ENCODE results near the gene ANXA3. TPM values are rescaled to one million over a fixed set of nuclear protein-coding genes. Genes with fewer than 3 reads are reported as not detected.

Gene ANXA3
- polyA plus RNA-seq, 1 of the 3 experiments (the other 2 are of a cell fraction) = 13.8 TPM

GRCh38 chr4:78525559-78525958 is 26.0 kb upstream of the ANXA3 start:
- Histone ChIP-seq H3K4me1 (ENCODE audit: control insufficient read depth in 1 of 2, insufficient read depth in 2 of 2, low read depth in 1 of 2, low read length in 1 of 2) (peaks cover 0 to 12% of the 10 kb centered on the region in 2 experiments; a peak in 2 of 4 replicates), H4K20me1 (ENCODE audit: insufficient read depth) (no peaks in the 10 kb centered on the region), H3K9me3 (0 out of 2 replicates have a peak, but pooled peaks cover 2% of the 10 kb centered on the region), H3K9ac (no peak overlapping the region), H3K27ac (ENCODE audit: low read depth in 2 of 2, low read length in 1 of 2) (no peak overlapping the region), H3K79me2 (ENCODE audit: insufficient read depth) (no peaks in the 10 kb centered on the region), H3F3A (replicated peaks; ENCODE audit: insufficient read depth) (peaks cover under 1% of the 10 kb centered on the region), H3K36me3 (replicated peaks in 1 of 2; ENCODE audit: control insufficient read depth in 1 of 2, insufficient read depth in 2 of 2, low read length in 1 of 2) (peaks cover 7 to 43% of the 10 kb centered on the region in 2 experiments), H3K4me3 (ENCODE audit: low read depth in 2 of 2, low read length in 1 of 2) (no peak overlapping the region), H3K27me3 (ENCODE audit: insufficient read depth) (no peaks in the 10 kb centered on the region), H3K9me2 (no peaks in the 10 kb centered on the region), H2AFZ (ENCODE audit: low read depth) (no peak overlapping the region), H3K4me2 (no peak overlapping the region)
- no peak for TF ChIP-seq MEF2A (IDR thresholded peaks at IDR 0.05; ENCODE audit: borderline replicate concordance, low read depth)
- no peak for TF ChIP-seq TEAD4 (IDR thresholded peaks at IDR 0.05; ENCODE audit: borderline replicate concordance, insufficient read depth)
- TF ChIP-seq USF1 (IDR thresholded peaks at IDR 0.05; ENCODE audit: borderline replicate concordance, low read depth) = no peak
- TF ChIP-seq RAD21 (IDR thresholded peaks at IDR 0.05; ENCODE audit: low read length) = no peak
- POLR2A ChIA-PET = no interaction called here
- no peak for DNase-seq
- 75% methylated on average over 3 of the region's 3 CpGs for WGBS (ENCODE audit: low lambda C conversion rate)
- CTCF ChIA-PET = interaction anchor here (1.0 kb wide), 2 partner anchors 7 to 9 kb away, joined by 3 to 5 read pairs; no protein-coding TSS in a partner anchor

GRCh38 chr4:78527103-78527502 is 24.5 kb upstream of the ANXA3 start:
- Histone ChIP-seq H3K4me2 (no peak overlapping the region), H3K36me3 (replicated peaks in 1 of 2; ENCODE audit: control insufficient read depth in 1 of 2, insufficient read depth in 2 of 2, low read length in 1 of 2) (peaks cover 2 to 37% of the 10 kb centered on the region in 2 experiments), H3K4me3 (ENCODE audit: low read depth in 2 of 2, low read length in 1 of 2) (no peak overlapping the region), H3K9me3 (0 out of 2 replicates have a peak, but pooled peaks cover 2% of the 10 kb centered on the region), H3K4me1 (ENCODE audit: control insufficient read depth in 1 of 2, insufficient read depth in 2 of 2, low read depth in 1 of 2, low read length in 1 of 2) (peaks cover 0 to 12% of the 10 kb centered on the region in 2 experiments; a peak in 1 of 4 replicates), H3K9me2 (no peaks in the 10 kb centered on the region), H3K27ac (ENCODE audit: low read depth in 2 of 2, low read length in 1 of 2) (no peak overlapping the region), H3K79me2 (ENCODE audit: insufficient read depth) (no peaks in the 10 kb centered on the region), H3K27me3 (ENCODE audit: insufficient read depth) (no peaks in the 10 kb centered on the region), H3K9ac (no peak overlapping the region), H4K20me1 (ENCODE audit: insufficient read depth) (no peaks in the 10 kb centered on the region), H2AFZ (ENCODE audit: low read depth) (no peak overlapping the region), H3F3A (replicated peaks; ENCODE audit: insufficient read depth) (no peaks in the 10 kb centered on the region)
- no peak for TF ChIP-seq IRF3 (IDR thresholded peaks at IDR 0.05; ENCODE audit: low read depth, low read length)
- POLR2A ChIA-PET = no interaction called here
- WGBS (ENCODE audit: low lambda C conversion rate) = 93% methylated on average over 1 of the region's 1 CpG
- CTCF ChIA-PET = interaction anchor here (1.2 to 2.8 kb wide), 2 partner anchors 468 to 567 kb away, joined by 5 to 11 read pairs; no protein-coding TSS in a partner anchor
- no peak for DNase-seq

GRCh38 chr4:78527555-78527954 is 24.0 kb upstream of the ANXA3 start:
- Histone ChIP-seq H3K4me2 (peak overlapping the region; percentile 43), H3K9me2 (no peaks in the 10 kb centered on the region), H3K9ac (no peak overlapping the region), H3K9me3 (0 out of 2 replicates have a peak, but pooled peaks cover 2% of the 10 kb centered on the region), H3K27ac (ENCODE audit: low read depth in 2 of 2, low read length in 1 of 2) (peak overlapping the region in 1 of 2 experiments; percentile 51; a peak in 2 of 4 replicates), H3F3A (replicated peaks; ENCODE audit: insufficient read depth) (no peaks in the 10 kb centered on the region), H3K79me2 (ENCODE audit: insufficient read depth) (no peaks in the 10 kb centered on the region), H3K36me3 (replicated peaks in 1 of 2; ENCODE audit: control insufficient read depth in 1 of 2, insufficient read depth in 2 of 2, low read length in 1 of 2) (peaks cover 0 to 32% of the 10 kb centered on the region in 2 experiments), H2AFZ (ENCODE audit: low read depth) (no peak overlapping the region), H3K4me3 (ENCODE audit: low read depth in 2 of 2, low read length in 1 of 2) (no peak overlapping the region), H3K4me1 (ENCODE audit: control insufficient read depth in 1 of 2, insufficient read depth in 2 of 2, low read depth in 1 of 2, low read length in 1 of 2) (peaks cover 0 to 12% of the 10 kb centered on the region in 2 experiments; a peak in 1 of 4 replicates), H3K27me3 (ENCODE audit: insufficient read depth) (no peaks in the 10 kb centered on the region), H4K20me1 (ENCODE audit: insufficient read depth) (no peaks in the 10 kb centered on the region)
- TF ChIP-seq REST (IDR thresholded peaks at IDR 0.05; ENCODE audit: low read depth, low read length) (no peak), ZBTB33 (IDR thresholded peaks at IDR 0.05; ENCODE audit: borderline replicate concordance, low read depth) (no peak), MXI1 (IDR thresholded peaks at IDR 0.05; ENCODE audit: low read depth, low read length) (no peak), RFX5 (IDR thresholded peaks at IDR 0.05; ENCODE audit: low read length) (no peak), RAD21 (IDR thresholded peaks at IDR 0.05; ENCODE audit: low read length) (no peak), FOXM1 (IDR thresholded peaks at IDR 0.05; ENCODE audit: low read depth) (no peak), NRF1 (IDR thresholded peaks at IDR 0.05; ENCODE audit: low read depth, low read length) (no peak)
- no peak for DNase-seq
- WGBS (ENCODE audit: low lambda C conversion rate) = 73% methylated on average over 4 of the region's 4 CpGs
- ChIA-PET CTCF (interaction anchor here (1.2 to 2.8 kb wide), 3 partner anchors 9 to 568 kb away, joined by 5 to 11 read pairs (median 9); no protein-coding TSS in a partner anchor), POLR2A (no interaction called here)
